ENCODE results near the gene PRKG1.
"Not testable (repeated sequence)": the region's sequence is repeated elsewhere in the genome, so short reads cannot be mapped to it uniquely, and the experiment has no call there.

Gene PRKG1

GRCh38 chr10:51980752-51981151 is 906.5 kb downstream of the PRKG1 start:
- DNase-seq: no peak

- DNase-seq: no peak
Observed at GRCh38 chr10:51981731-51982130, 907.4 kb downstream of the PRKG1 start.

- DNase-seq: no peak
Observed at GRCh38 chr10:51983481-51983880, 909.2 kb downstream of the PRKG1 start.

- DNase-seq: no peak
Observed at GRCh38 chr10:51985336-51985735, 911.0 kb downstream of the PRKG1 start.

GRCh38 chr10:51986516-51986915 is 912.2 kb downstream of the PRKG1 start:
- DNase-seq: peak; percentile 31

- DNase-seq: no peak
Observed at GRCh38 chr10:51993475-51993874, 919.2 kb downstream of the PRKG1 start.

- no peak for DNase-seq
Observed at GRCh38 chr10:51999096-51999495, 924.8 kb downstream of the PRKG1 start.

GRCh38 chr10:52004342-52004949 is 930.2 kb downstream of the PRKG1 start:
- no peak for DNase-seq

- DNase-seq: no peak
Observed at GRCh38 chr10:52007091-52007490, 932.8 kb downstream of the PRKG1 start.

GRCh38 chr10:52011118-52011517 is 936.8 kb downstream of the PRKG1 start:
- no peak for DNase-seq

GRCh38 chr10:52019077-52019555 is 944.8 kb downstream of the PRKG1 start:
- no peak for DNase-seq

GRCh38 chr10:52019656-52020055 is 945.4 kb downstream of the PRKG1 start:
- no peak for DNase-seq

GRCh38 chr10:52020173-52020572 is 945.9 kb downstream of the PRKG1 start:
- DNase-seq: no peak

- no peak for DNase-seq
Observed at GRCh38 chr10:52020702-52021101, 946.4 kb downstream of the PRKG1 start.

GRCh38 chr10:52027055-52027705 is 952.9 kb downstream of the PRKG1 start:
- no peak for DNase-seq

GRCh38 chr10:52028523-52028858 is 954.2 kb downstream of the PRKG1 start:
- DNase-seq: no peak

GRCh38 chr10:52029628-52030027 is 955.3 kb downstream of the PRKG1 start:
- no peak for DNase-seq

- no peak for DNase-seq
Observed at GRCh38 chr10:52030051-52030790, 955.9 kb downstream of the PRKG1 start.

- DNase-seq: no peak
Observed at GRCh38 chr10:52030975-52031374, 956.7 kb downstream of the PRKG1 start.

- no peak for DNase-seq
Observed at GRCh38 chr10:52031771-52032170, 957.5 kb downstream of the PRKG1 start.

- no peak for DNase-seq
Observed at GRCh38 chr10:52032681-52033629, 958.7 kb downstream of the PRKG1 start.

GRCh38 chr10:52039002-52039793 is 964.9 kb downstream of the PRKG1 start:
- DNase-seq: not testable (repeated sequence)
